Right atrium auricular region (tissue), 2 donors: Measurements from ENCODE around the gene EEF2. TPM values are rescaled to one million over a fixed set of nuclear protein-coding genes. Genes with fewer than 3 reads are reported as not detected.

ENCODE experiments used
- DNase-seq: peaks from one replicate; pipeline ENCODE4 v3.0.0-alpha.2; 2019; ENCODE audit warnings: low spot score
- H3K27ac ChIP-seq, 2 donors: fragments of 200-600 bp; sonication (generic); 1 replicate in 1 of 2; 2 replicates in 1 of 2; pipeline ENCODE4 v1.5.1; 2016 to 2019
- H3K27me3 ChIP-seq, 2 donors: fragments of 200-600 bp; sonication (generic); one replicate each; pipeline versions ENCODE4 v1.5.1 to v1.6.0; 2017 to 2019
- H3K36me3 ChIP-seq: fragments of 200-600 bp; sonication (generic); one replicate; pipeline ENCODE4 v1.5.1; 2016
- H3K4me1 ChIP-seq, 2 donors: fragments of 200-600 bp; sonication (generic); one replicate each; pipeline versions ENCODE4 v1.5.1 to v1.6.0; 2017 to 2019
- H3K4me3 ChIP-seq, 2 donors: fragments of 200-600 bp; sonication (generic); 1 replicate in 1 of 2; 2 replicates in 1 of 2; pipeline ENCODE4 v1.5.1; 2017 to 2019; ENCODE audit warnings: mild to moderate bottlenecking in 1 of 2, moderate library complexity in 1 of 2
- H3K9me3 ChIP-seq, 2 donors: fragments of 200-600 bp; sonication (generic); one replicate each; pipeline ENCODE4 v1.5.1; 2019
- total RNA-seq, 2 donors: library from RNA; depleted of rRNA; stranded (reverse); fragments of >200 nt; gene quantifications; one replicate each; pipeline ENCODE4 v1.1.0, GENCODE V29; 2016
- TF ChIP-seq, protein P1 (sequence below), 2 donors: fragments of 200-600 bp; sonication (generic); IDR thresholded peaks; one replicate each; pipeline ENCODE4 v1.5.1; 2019; ENCODE audit warnings: antibody characterized with exemption in 2 of 2

Gene EEF2
- total RNA-seq, 2 donors from 2014 or later = 1,205 to 1,737 TPM

DNA sequence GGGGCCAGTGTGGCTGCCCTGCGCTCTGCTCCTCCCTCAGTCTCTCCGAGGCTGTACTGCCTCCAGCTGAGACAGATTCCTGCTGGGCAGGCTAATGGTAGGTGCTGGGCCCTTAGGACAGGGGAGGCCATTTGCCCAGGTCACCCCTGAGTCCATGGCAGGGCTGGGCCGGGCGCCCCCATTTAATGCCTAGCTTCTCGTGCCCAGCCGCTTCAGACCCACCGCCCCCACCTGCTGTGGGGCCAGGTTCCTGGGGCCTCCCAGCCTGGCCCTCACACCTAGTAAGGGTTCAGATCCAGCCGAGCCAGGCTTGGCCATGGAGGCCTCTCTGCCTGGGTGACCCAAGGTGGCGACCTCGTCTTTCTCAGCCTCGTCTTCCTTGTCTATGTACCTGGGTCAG lies 40.1 kb upstream of the EEF2 start:
- peaks cover 23% of the 10 kb centered on the region for H3K36me3 ChIP-seq

DNA sequence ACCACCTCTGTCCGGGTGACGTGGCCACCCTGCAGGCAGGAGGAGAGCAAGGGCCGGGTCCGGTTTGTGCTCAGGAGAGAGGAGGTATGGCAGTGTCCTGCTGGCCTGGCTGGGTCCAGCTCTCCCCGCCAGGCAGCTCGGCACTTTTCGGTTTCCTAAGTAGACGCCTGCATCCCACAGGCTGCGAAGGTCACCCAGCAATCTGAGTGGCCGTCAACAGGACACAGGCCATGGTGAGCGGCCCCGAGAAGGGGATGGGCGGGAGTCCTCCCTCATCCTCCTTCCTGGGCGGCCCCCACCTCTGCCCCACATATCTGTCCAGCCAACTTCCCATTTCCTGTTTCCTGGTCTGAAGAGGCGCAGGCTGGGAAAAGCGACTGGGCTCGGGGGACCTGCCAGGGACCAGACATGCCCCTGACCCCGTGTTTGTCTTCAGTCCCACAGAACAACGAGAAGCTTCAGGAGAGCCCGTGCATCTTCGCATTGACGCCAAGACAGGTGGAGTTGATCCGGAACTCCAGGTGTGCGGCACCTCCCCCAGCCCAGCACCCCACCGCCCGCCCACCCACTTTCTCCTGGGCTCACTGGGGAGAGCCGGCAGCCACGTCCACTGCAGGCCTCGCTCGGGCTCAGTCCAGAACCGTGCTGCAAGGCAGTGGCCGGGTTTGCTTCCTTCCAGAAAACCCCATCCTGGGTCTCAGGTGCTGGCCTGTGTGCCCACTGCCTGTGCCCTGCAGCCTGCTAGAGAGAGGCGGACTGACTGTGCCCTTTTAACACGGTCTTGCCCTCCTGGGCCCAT lies 38.5 kb upstream of the EEF2 start:
- no peaks in the 10 kb centered on the region for H3K27me3 ChIP-seq
- no peak overlapping the region for H3K4me3 ChIP-seq
- H3K4me1 ChIP-seq = peaks cover 0 to 8% of the 10 kb centered on the region in 2 donors
- TF ChIP-seq, protein P1, sequence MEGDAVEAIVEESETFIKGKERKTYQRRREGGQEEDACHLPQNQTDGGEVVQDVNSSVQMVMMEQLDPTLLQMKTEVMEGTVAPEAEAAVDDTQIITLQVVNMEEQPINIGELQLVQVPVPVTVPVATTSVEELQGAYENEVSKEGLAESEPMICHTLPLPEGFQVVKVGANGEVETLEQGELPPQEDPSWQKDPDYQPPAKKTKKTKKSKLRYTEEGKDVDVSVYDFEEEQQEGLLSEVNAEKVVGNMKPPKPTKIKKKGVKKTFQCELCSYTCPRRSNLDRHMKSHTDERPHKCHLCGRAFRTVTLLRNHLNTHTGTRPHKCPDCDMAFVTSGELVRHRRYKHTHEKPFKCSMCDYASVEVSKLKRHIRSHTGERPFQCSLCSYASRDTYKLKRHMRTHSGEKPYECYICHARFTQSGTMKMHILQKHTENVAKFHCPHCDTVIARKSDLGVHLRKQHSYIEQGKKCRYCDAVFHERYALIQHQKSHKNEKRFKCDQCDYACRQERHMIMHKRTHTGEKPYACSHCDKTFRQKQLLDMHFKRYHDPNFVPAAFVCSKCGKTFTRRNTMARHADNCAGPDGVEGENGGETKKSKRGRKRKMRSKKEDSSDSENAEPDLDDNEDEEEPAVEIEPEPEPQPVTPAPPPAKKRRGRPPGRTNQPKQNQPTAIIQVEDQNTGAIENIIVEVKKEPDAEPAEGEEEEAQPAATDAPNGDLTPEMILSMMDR (IDR thresholded peaks at IDR 0.05) = no peak
- peak overlapping the region in 1 of 2 donors; percentile 24 for H3K27ac ChIP-seq
- peaks cover 0 to 4% of the 10 kb centered on the region in 2 donors for H3K9me3 ChIP-seq
- no peak for DNase-seq
- peaks cover 18% of the 10 kb centered on the region for H3K36me3 ChIP-seq

More for the DNA sequence above, 40.1 kb upstream of the EEF2 start:
- no peak overlapping the region for H3K27ac ChIP-seq
- peaks cover 0 to 4% of the 10 kb centered on the region in 2 donors for H3K9me3 ChIP-seq
- H3K4me1 ChIP-seq = peaks cover 0 to 8% of the 10 kb centered on the region in 2 donors
- H3K4me3 ChIP-seq = no peak overlapping the region
- TF ChIP-seq, protein P1 (IDR thresholded peaks at IDR 0.05) = no peak
- DNase-seq = no peak
- no peaks in the 10 kb centered on the region for H3K27me3 ChIP-seq

DNA sequence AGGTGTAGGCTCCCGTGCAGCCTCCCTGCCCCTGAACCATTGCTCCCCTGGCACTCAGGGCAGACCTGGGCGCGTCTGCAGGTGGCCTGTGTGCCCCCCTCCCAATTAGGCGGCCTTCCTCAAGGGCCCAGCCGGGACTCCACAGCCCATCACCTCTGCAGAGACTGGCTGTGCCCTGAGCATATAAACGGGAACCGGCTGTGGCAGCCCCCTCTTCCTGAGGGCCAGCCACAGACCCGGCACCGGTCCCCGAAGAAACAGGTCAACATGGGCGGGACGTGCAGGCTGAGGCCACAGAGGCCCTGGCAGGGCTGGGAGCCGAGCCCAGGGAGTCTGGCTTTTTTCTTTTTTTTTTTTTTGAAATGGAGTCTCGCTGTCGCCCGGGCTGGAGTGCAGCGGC lies 34.3 kb upstream of the EEF2 start:
- DNase-seq = no peak
- Histone ChIP-seq H3K36me3 (peaks cover 12% of the 10 kb centered on the region), H3K27me3 (no peaks in the 10 kb centered on the region), H3K4me1 (peaks cover 0 to 26% of the 10 kb centered on the region in 2 donors), H3K27ac (no peak overlapping the region), H3K4me3 (no peak overlapping the region), H3K9me3 (peaks cover 0 to 4% of the 10 kb centered on the region in 2 donors)
- TF ChIP-seq, protein P1 (IDR thresholded peaks at IDR 0.05) = no peak

DNA sequence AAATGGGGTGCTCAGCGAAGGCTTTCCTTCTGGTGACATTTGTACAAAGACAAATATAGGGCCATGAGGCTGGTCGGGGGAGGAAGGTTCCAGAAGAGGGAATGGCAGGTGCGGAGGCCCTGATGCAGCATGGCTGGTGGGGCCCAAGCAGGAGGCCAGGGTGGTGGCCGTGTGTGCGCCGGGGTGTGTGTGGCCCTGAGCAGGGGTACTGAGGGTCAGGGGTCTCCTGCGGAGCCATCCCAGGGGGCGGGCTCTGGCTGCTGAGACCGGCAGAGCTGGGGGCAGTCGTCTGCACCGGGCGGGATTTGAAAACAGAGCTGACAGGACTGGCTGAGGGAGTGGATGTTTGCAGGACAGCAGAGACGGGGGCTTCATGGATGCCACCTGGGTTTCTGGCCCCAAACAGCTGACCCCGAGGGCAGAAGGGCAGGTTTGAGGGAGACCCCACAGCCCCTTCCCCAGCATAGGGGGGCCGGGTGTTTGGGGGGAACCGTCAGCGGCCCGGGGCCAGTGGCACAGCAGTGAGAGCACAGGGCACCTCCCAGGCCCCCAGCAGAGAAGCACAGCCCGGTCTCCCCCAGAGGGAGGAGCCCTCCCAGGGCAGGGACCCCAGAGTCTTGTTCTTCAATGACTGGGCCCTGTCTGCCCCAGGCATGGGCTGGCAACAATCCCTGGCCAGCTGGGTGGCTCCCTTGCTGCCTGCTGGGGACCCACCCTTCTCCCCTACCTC lies 33.7 kb upstream of the EEF2 start:
- Histone ChIP-seq H3K27ac (no peak overlapping the region), H3K27me3 (no peaks in the 10 kb centered on the region), H3K36me3 (peaks cover 18% of the 10 kb centered on the region), H3K9me3 (peaks cover 0 to 4% of the 10 kb centered on the region in 2 donors), H3K4me3 (no peak overlapping the region), H3K4me1 (peaks cover 0 to 33% of the 10 kb centered on the region in 2 donors)
- DNase-seq = no peak
- TF ChIP-seq, protein P1 (IDR thresholded peaks at IDR 0.05) = no peak

DNA sequence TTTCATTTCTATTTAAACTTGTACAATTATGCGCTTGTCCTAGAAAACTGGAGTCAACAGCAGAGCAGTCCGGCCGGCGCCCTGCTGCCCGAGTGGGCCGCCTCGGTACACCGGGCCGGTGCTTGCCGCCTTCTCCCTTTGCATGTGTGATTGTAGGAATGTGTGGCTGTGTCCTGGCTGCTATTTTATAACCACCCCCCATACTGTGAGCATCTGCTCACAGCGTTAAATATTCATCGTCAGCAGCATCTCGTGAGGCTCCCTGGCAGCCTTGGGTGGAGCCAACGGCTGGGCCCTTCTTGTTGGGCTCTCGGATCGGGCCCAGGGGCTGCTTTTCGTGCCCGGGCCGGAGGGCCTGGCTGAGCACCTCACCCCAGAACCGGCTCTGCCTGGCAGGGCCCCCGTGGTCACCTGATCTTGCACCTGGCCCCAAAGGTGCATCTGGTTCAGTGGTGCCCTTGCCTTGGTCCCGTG lies 32.9 kb upstream of the EEF2 start:
- Histone ChIP-seq H3K9me3 (peaks cover 0 to 4% of the 10 kb centered on the region in 2 donors), H3K27ac (no peak overlapping the region), H3K27me3 (no peaks in the 10 kb centered on the region), H3K4me3 (no peak overlapping the region), H3K36me3 (peaks cover 26% of the 10 kb centered on the region), H3K4me1 (peaks cover 0 to 25% of the 10 kb centered on the region in 2 donors)
- TF ChIP-seq, protein P1 (IDR thresholded peaks at IDR 0.05) = no peak
- DNase-seq = no peak
